Measurements from ENCODE around the gene GAB3. TPM values are rescaled to one million over a fixed set of nuclear protein-coding genes. Genes with fewer than 3 reads are reported as not detected.
"Not testable (repeated sequence)": the region's sequence is repeated elsewhere in the genome, so short reads cannot be mapped to it uniquely, and the experiment has no call there.

The GAB3 gene
- total RNA-seq, 2 experiments from 2014 or later, result 1.0 to 1.4 TPM

GRCh38 chrX:154660541-154660940, 90.3 kb downstream of the GAB3 start:
- no peaks in the 10 kb centered on the region for H3K9me3 Mint-ChIP-seq
- H3K4me3 Mint-ChIP-seq, result no peak overlapping the region
- H3K27me3 Mint-ChIP-seq (ENCODE audit: low read depth), result no peaks in the 10 kb centered on the region
- intact Hi-C loops (cut with micrococcal nuclease), result no loop called here
- DNase-seq, result no peak
- H3K4me1 Mint-ChIP-seq (ENCODE audit: low read depth), result peaks cover 2% of the 10 kb centered on the region
- no peaks in the 10 kb centered on the region for H3K36me3 Mint-ChIP-seq (ENCODE audit: low read depth)
- no peak overlapping the region for H3K27ac Mint-ChIP-seq
- CTCF ChIA-PET, result no interaction called here

GRCh38 chrX:154658957-154659356, 91.9 kb downstream of the GAB3 start:
- CTCF ChIA-PET, result no interaction called here
- no peaks in the 10 kb centered on the region for H3K27me3 Mint-ChIP-seq (ENCODE audit: low read depth)

GRCh38 chrX:154658187-154658586, 92.7 kb downstream of the GAB3 start:
- no peaks in the 10 kb centered on the region for H3K36me3 Mint-ChIP-seq (ENCODE audit: low read depth)
- no peaks in the 10 kb centered on the region for H3K9me3 Mint-ChIP-seq
- no peak overlapping the region for H3K4me3 Mint-ChIP-seq
- intact Hi-C loops (cut with micrococcal nuclease), result no loop called here
- no peak for DNase-seq
- no peak overlapping the region for H3K27ac Mint-ChIP-seq
- CTCF ChIA-PET, result no interaction called here
- H3K27me3 Mint-ChIP-seq (ENCODE audit: low read depth), result no peaks in the 10 kb centered on the region
- peaks cover 2% of the 10 kb centered on the region for H3K4me1 Mint-ChIP-seq (ENCODE audit: low read depth)

More at GRCh38 chrX:154658957-154659356, 91.9 kb downstream of the GAB3 start:
- Mint-ChIP-seq H3K4me1 (ENCODE audit: low read depth) (peaks cover 2% of the 10 kb centered on the region), H3K9me3 (no peaks in the 10 kb centered on the region), H3K36me3 (ENCODE audit: low read depth) (no peaks in the 10 kb centered on the region), H3K4me3 (no peak overlapping the region), H3K27ac (no peak overlapping the region)
- no peak for DNase-seq
- intact Hi-C loops (cut with micrococcal nuclease), result no loop called here

GRCh38 chrX:154657226-154657805, 93.6 kb downstream of the GAB3 start:
- Mint-ChIP-seq H3K4me3 (no peak overlapping the region), H3K36me3 (ENCODE audit: low read depth) (no peaks in the 10 kb centered on the region), H3K9me3 (no peaks in the 10 kb centered on the region), H3K4me1 (ENCODE audit: low read depth) (peaks cover 2% of the 10 kb centered on the region), H3K27ac (no peak overlapping the region), H3K27me3 (ENCODE audit: low read depth) (no peaks in the 10 kb centered on the region)
- no peak for DNase-seq
- intact Hi-C loops (cut with micrococcal nuclease), result no loop called here
- CTCF ChIA-PET, result no interaction called here

- CTCF ChIA-PET, result no interaction called here
- H3K9me3 Mint-ChIP-seq, result no peaks in the 10 kb centered on the region
- intact Hi-C loops (cut with micrococcal nuclease), result no loop called here
- no peaks in the 10 kb centered on the region for H3K27me3 Mint-ChIP-seq (ENCODE audit: low read depth)
- no peaks in the 10 kb centered on the region for H3K36me3 Mint-ChIP-seq (ENCODE audit: low read depth)
- no peaks in the 10 kb centered on the region for H3K4me1 Mint-ChIP-seq (ENCODE audit: low read depth)
- DNase-seq, result no peak
- H3K4me3 Mint-ChIP-seq, result no peak overlapping the region
- no peak overlapping the region for H3K27ac Mint-ChIP-seq
Observed at GRCh38 chrX:154655786-154656185, 95.1 kb downstream of the GAB3 start.

- CTCF ChIA-PET, result no interaction called here
- H3K4me3 Mint-ChIP-seq, result no peak overlapping the region
- no peaks in the 10 kb centered on the region for H3K9me3 Mint-ChIP-seq
- no peaks in the 10 kb centered on the region for H3K27me3 Mint-ChIP-seq (ENCODE audit: low read depth)
- intact Hi-C loops (cut with micrococcal nuclease), result no loop called here
- H3K27ac Mint-ChIP-seq, result no peak overlapping the region
- H3K4me1 Mint-ChIP-seq (ENCODE audit: low read depth), result no peaks in the 10 kb centered on the region
- DNase-seq, result no peak
- H3K36me3 Mint-ChIP-seq (ENCODE audit: low read depth), result no peaks in the 10 kb centered on the region
Observed at GRCh38 chrX:154655346-154655745, 95.5 kb downstream of the GAB3 start.

GRCh38 chrX:154654925-154655324, 96.0 kb downstream of the GAB3 start:
- intact Hi-C loops (cut with micrococcal nuclease), result no loop called here
- no peak overlapping the region for H3K4me3 Mint-ChIP-seq
- no peaks in the 10 kb centered on the region for H3K9me3 Mint-ChIP-seq
- no peaks in the 10 kb centered on the region for H3K36me3 Mint-ChIP-seq (ENCODE audit: low read depth)
- no peaks in the 10 kb centered on the region for H3K27me3 Mint-ChIP-seq (ENCODE audit: low read depth)
- H3K4me1 Mint-ChIP-seq (ENCODE audit: low read depth), result no peaks in the 10 kb centered on the region
- CTCF ChIA-PET, result no interaction called here
- H3K27ac Mint-ChIP-seq, result no peak overlapping the region
- no peak for DNase-seq

GRCh38 chrX:154654372-154654771, 96.5 kb downstream of the GAB3 start:
- Mint-ChIP-seq H3K9me3 (no peaks in the 10 kb centered on the region), H3K27me3 (ENCODE audit: low read depth) (no peaks in the 10 kb centered on the region), H3K4me3 (no peak overlapping the region), H3K27ac (no peak overlapping the region), H3K36me3 (ENCODE audit: low read depth) (no peaks in the 10 kb centered on the region), H3K4me1 (ENCODE audit: low read depth) (no peaks in the 10 kb centered on the region)
- intact Hi-C loops (cut with micrococcal nuclease), result no loop called here
- DNase-seq, result no peak
- CTCF ChIA-PET, result no interaction called here

- H3K4me1 Mint-ChIP-seq (ENCODE audit: low read depth); H3K36me3 Mint-ChIP-seq (ENCODE audit: low read depth); DNase-seq; intact Hi-C loops (cut with micrococcal nuclease); H3K4me3 Mint-ChIP-seq; H3K9me3 Mint-ChIP-seq; H3K27me3 Mint-ChIP-seq (ENCODE audit: low read depth); H3K27ac Mint-ChIP-seq; CTCF ChIA-PET: not testable (repeated sequence)
Observed at GRCh38 chrX:154653413-154653812, 97.5 kb downstream of the GAB3 start, which contains the start of gene CTAG2. TSS of gene CTAG2 (minus strand) at chrX:154653579. CDS start at chrX:154653515, 64 bp downstream.

- intact Hi-C loops (cut with micrococcal nuclease), result no loop called here
- no peak overlapping the region for H3K4me3 Mint-ChIP-seq
- CTCF ChIA-PET, result no interaction called here
Observed at GRCh38 chrX:154653048-154653401, 97.9 kb downstream of the GAB3 start.

GRCh38 chrX:154652311-154653047, 98.4 kb downstream of the GAB3 start:
- no peak for DNase-seq
- Mint-ChIP-seq H3K9me3 (no peaks in the 10 kb centered on the region), H3K4me3 (no peak overlapping the region), H3K27ac (no peak overlapping the region), H3K36me3 (ENCODE audit: low read depth) (no peaks in the 10 kb centered on the region), H3K27me3 (ENCODE audit: low read depth) (no peaks in the 10 kb centered on the region), H3K4me1 (ENCODE audit: low read depth) (no peaks in the 10 kb centered on the region)
- CTCF ChIA-PET, result no interaction called here
- intact Hi-C loops (cut with micrococcal nuclease), result no loop called here

More at GRCh38 chrX:154653048-154653401, 97.9 kb downstream of the GAB3 start:
- Mint-ChIP-seq H3K9me3 (no peaks in the 10 kb centered on the region), H3K36me3 (ENCODE audit: low read depth) (no peaks in the 10 kb centered on the region), H3K27ac (no peak overlapping the region), H3K27me3 (ENCODE audit: low read depth) (no peaks in the 10 kb centered on the region), H3K4me1 (ENCODE audit: low read depth) (no peaks in the 10 kb centered on the region)
- DNase-seq, result no peak

GRCh38 chrX:154650221-154650510, 100.7 kb downstream of the GAB3 start:
- DNase-seq, result no peak
- intact Hi-C loops (cut with micrococcal nuclease), result no loop called here
- H3K4me3 Mint-ChIP-seq, result no peak overlapping the region
- H3K4me1 Mint-ChIP-seq (ENCODE audit: low read depth), result no peaks in the 10 kb centered on the region
- H3K27me3 Mint-ChIP-seq (ENCODE audit: low read depth), result no peaks in the 10 kb centered on the region
- no peaks in the 10 kb centered on the region for H3K9me3 Mint-ChIP-seq
- CTCF ChIA-PET, result no interaction called here
- H3K36me3 Mint-ChIP-seq (ENCODE audit: low read depth), result no peaks in the 10 kb centered on the region
- H3K27ac Mint-ChIP-seq, result no peak overlapping the region

GRCh38 chrX:154649503-154650220, 101.2 kb downstream of the GAB3 start:
- Mint-ChIP-seq H3K27ac (no peak overlapping the region), H3K27me3 (ENCODE audit: low read depth) (no peaks in the 10 kb centered on the region), H3K4me3 (no peak overlapping the region), H3K9me3 (no peaks in the 10 kb centered on the region), H3K36me3 (ENCODE audit: low read depth) (no peaks in the 10 kb centered on the region), H3K4me1 (ENCODE audit: low read depth) (no peaks in the 10 kb centered on the region)
- CTCF ChIA-PET, result no interaction called here
- DNase-seq, result no peak
- intact Hi-C loops (cut with micrococcal nuclease), result no loop called here

Measured in activated naive CD4-positive, alpha-beta T cell treated with anti-CD3 and anti-CD28 coated beads for 36 hours (primary cell).